ENCODE measurements around the gene GRM7. TPM values are rescaled to one million over a fixed set of nuclear protein-coding genes. Genes with fewer than 3 reads are reported as not detected.

Gene GRM7
- total and polyA plus RNA-seq, 2 of the 4 experiments (the other 2 are of a cell fraction), result not detected

DNA sequence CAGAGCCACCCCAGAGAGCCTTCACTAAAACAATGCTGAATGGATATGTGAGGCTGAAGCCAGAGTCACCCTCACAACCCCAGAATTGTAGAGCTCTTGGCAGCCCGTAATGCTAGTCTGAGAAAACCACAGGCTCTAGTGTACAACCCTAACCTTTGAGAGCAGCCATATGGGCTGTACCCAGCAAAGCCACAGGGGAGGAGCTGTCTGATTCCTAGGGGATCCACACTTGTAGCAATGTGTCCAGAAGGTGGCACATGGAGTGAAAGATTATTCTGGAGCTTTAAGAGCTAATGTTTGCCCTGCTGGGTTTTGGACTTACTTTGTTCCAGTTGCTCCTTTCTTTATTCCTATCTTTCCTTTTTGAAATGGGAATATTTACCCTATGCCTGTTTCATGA lies 626.8 kb downstream of the GRM7 start:
- no peak overlapping the region for H4K5ac ChIP-seq (ENCODE audit: low read depth, low read length)
- no peak overlapping the region for H2BK5ac ChIP-seq (ENCODE audit: low read depth, low read length, poor library complexity, severe bottlenecking)
- H3K4me2 ChIP-seq (ENCODE audit: low read depth, low read length), result no peak overlapping the region
- in situ Hi-C loops (cut with MboI; ENCODE audit: low sequenced_read_pairs) (no loop called here), dilution Hi-C loops (cut with HindIII; ENCODE audit: low sequenced_read_pairs, unreplicated experiment) (no loop called here), intact Hi-C loops (cut with micrococcal nuclease) (no loop called here)
- H2BK15ac ChIP-seq (ENCODE audit: low read depth, low read length), result no peak overlapping the region
- H2BK120ac ChIP-seq (ENCODE audit: low read depth, low read length), result no peak overlapping the region
- H2AK9ac ChIP-seq (replicated peaks; ENCODE audit: low read depth, low read length, poor library complexity), result no peak overlapping the region
- no CpG with 5 or more reads among the region's 1 CpG for WGBS, 2 experiments (ENCODE audit: extremely low coverage in 2 of 2, insufficient read length in 1 of 2)
- no peaks in the 10 kb centered on the region for H3K27me3 ChIP-seq (ENCODE audit: control insufficient read depth, insufficient read depth, low read length)
- ChIA-PET POLR2A (ENCODE audit: unreplicated experiment) (no interaction called here), CTCF (no interaction called here)
- H3K79me1 ChIP-seq (ENCODE audit: low read depth in 1 of 2, low read length in 2 of 2), result no peaks in the 10 kb centered on the region
- DNase-seq, result no peak
- H3K4me3 ChIP-seq (ENCODE audit: insufficient read depth, low read depth, low read length), result no peak overlapping the region
- no peaks in the 10 kb centered on the region for H3K9me1 ChIP-seq (ENCODE audit: insufficient read depth, low read length)
- H4K91ac ChIP-seq (ENCODE audit: insufficient read depth, low read depth, low read length), result no peak overlapping the region
- no peaks in the 10 kb centered on the region for H4K20me1 ChIP-seq (ENCODE audit: insufficient read depth, low read length)
- TF ChIP-seq MAZ (IDR thresholded peaks at IDR 0.05; ENCODE audit: borderline replicate concordance, low read depth, low read length), result no peak
- no peaks in the 10 kb centered on the region for H3K4me1 ChIP-seq (ENCODE audit: control insufficient read depth, insufficient read depth, low read length)
- no TSS peak for BruUV-seq (replicated peaks)
- H3K9ac ChIP-seq (ENCODE audit: low read depth, low read length), result no peak overlapping the region
- no peak overlapping the region for H4K8ac ChIP-seq (ENCODE audit: low read depth in 2 of 2, low read length in 2 of 2)
- H3K27ac ChIP-seq (ENCODE audit: insufficient read depth, low read length), result no peak overlapping the region
- no peak overlapping the region for H2AK5ac ChIP-seq (ENCODE audit: low read depth, low read length)
- peaks cover 12% of the 10 kb centered on the region for H3K9me3 ChIP-seq (ENCODE audit: control insufficient read depth, insufficient read depth, low read length)
- H3K4ac ChIP-seq (ENCODE audit: low read depth, low read length), result no peak overlapping the region
- H3K56ac ChIP-seq (ENCODE audit: extremely low read depth, insufficient read depth, low read length), result no peak overlapping the region
- no peak overlapping the region for H3K14ac ChIP-seq (replicated peaks; ENCODE audit: low read depth, low read length)
- no peak overlapping the region for H3K23ac ChIP-seq (ENCODE audit: low read depth, low read length)
- no peak for ATAC-seq (ENCODE audit: low read depth)
- H3K18ac ChIP-seq (ENCODE audit: low read depth, low read length), result no peak overlapping the region
- no peaks in the 10 kb centered on the region for H3K36me3 ChIP-seq (ENCODE audit: control insufficient read depth, insufficient read depth, low read length)
- H2BK20ac ChIP-seq (ENCODE audit: low read depth, low read length), result no peak overlapping the region
- no peak overlapping the region for H2AFZ ChIP-seq (replicated peaks; ENCODE audit: low read length, poor library complexity)

All from IMR-90 (cell line).